GM21576 (cell line): ENCODE results near the gene CNDP1.
"Not testable (repeated sequence)": the region's sequence is repeated elsewhere in the genome, so short reads cannot be mapped to it uniquely, and the experiment has no call there.

ENCODE experiments used
- ATAC-seq: cut with Tn5 transposase; IDR thresholded peaks from one replicate; pipeline ENCODE4 v1.9.1; 2021; ENCODE audit warnings: mild to moderate bottlenecking, moderate library complexity; ENCODE audit not compliant: unreplicated experiment

CNDP1 gene

DNA sequence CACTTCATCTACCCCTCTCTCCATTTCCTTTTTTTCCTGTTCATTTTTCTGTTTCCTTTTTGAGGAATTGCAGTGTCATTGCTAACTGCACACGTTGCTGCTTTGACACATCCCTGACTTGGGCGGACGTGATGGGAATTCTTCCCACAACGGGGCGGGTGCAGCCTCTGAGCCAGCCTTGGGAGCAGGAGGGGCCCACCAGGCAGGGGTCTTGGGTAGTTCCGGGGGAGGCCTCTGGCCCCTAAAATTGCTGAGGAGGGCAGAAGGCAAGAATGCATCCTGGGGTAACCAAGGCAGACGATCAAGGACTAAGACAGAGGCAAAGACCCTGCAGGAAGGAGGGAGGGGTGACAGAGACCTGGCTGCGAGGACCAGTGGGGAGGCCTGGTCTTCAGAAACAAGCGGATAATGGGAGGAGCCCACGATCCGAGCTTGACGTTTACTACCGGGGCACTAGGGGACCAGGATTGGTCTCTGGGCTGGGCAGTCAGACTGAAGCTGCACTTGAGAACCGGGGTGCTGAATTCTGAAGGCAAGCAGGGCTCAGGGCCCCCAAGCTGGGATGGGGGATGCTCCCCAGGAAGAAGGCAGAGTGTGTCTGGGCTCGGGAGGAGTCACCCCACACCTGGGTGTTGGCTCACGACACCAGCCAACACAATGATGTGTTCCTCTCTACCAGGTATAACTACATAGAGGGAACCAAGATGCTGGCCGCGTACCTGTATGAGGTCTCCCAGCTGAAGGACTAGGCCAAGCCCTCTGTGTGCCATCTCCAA, 14.8 kb upstream of the CNDP1 start:
- ATAC-seq: no peak

DNA sequence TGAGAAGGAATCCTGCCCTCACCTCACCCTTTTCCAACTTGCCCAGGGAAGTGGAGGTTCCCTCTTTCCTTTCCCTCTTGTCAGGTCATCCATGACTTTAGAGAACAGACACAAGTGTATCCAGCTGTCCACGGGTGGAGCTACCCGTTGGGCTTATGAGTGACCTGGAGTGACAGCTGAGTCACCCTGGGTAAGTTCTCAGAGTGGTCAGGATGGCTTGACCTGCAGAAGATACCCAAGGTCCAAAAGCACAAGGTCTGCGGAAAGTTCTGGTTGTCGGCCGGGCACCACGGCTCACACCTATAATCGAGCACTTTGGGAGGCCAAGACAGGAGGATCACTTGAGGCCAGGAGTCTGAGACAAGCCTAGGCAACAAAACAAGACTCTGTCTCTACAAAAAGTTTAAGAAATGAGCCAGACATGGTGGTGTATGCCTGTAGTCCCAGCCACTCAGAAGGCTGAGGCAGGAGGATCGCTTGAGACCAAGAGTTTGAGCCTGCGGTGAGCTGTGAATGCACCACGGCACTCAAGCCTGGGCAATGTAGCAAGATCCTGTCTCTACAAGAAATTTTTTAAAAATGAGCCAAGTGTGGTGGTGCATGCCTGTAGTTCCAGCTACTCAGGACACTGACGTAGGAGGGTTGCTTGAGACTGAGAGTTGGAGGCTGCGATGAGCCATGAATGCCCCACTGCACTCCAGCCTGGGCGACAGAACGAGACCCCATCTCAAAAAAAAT, 14.0 kb upstream of the CNDP1 start:
- no peak for ATAC-seq

DNA sequence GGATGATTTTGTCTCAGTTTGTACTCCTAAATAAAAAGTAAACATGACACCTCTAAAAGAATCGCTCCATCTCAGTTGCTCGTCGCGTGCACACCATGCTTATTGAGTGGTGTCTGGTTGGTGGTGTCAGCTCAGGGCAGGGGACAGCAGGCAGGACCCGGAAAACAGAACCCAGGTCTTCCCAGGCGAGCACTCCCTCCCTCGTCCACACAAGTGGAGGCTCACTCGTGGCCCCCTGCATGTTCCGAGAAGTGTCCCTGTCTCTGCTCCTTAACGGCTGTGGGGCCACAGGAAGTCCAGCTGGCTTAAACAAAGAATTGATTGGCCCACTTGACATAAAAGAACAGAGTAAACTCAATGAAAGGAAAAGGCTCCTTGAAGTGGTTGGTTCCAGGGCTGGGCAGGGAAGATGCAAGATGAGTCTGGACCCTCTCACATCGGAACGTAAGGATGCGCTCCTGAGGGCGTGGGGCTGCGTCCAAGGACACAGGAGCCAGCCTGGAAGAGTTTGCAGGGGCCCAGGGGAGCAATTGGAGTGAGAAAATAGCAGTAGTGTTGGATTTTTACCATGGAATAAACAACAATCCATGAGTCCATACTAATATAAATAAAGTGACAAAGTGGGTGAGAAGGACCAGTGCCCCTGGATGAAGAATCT, 13.1 kb upstream of the CNDP1 start:
- no peak for ATAC-seq

DNA sequence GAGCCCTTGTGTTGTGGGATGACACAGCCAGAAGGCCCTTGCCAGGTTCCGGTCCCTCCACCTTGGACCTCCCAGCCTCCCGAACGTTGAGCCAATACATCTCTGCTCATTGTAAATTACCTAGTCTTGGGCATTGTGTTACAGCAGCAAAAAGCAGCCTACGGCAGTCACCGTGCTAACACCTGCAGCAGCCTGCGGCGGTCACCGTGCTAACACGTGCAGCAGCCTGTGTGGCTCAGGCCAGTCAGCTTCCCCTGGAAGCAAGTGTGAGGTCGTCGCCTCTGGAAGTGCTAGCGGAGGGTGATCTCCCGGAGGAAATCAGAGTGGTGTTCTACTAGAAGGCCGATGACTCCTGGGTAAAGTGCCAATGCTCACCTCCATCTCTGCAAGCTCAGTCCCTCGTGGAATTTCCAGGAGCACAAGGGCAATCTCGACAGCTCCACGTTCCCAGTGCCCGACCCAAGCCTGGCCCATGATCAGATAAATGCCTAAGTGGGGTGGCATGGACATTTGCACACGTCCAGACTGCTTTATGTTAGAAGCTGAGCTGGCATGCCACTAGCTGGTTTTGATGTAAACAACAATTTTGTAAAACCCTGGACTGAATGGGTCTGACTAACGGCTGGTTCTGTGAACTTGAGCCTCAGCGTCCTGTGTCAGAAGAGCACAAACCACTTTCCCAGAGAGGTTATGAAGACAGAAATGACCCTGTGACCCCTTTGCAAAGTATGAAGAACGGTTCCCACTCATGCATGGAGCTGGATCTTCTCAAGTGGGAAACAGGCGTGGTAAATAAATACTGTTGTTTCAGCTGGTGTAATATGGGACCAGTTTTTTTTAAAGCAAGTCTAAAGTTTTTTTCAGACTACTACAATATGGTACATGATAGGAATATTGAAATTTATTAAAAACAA, 11.4 kb upstream of the CNDP1 start:
- ATAC-seq: no peak

DNA sequence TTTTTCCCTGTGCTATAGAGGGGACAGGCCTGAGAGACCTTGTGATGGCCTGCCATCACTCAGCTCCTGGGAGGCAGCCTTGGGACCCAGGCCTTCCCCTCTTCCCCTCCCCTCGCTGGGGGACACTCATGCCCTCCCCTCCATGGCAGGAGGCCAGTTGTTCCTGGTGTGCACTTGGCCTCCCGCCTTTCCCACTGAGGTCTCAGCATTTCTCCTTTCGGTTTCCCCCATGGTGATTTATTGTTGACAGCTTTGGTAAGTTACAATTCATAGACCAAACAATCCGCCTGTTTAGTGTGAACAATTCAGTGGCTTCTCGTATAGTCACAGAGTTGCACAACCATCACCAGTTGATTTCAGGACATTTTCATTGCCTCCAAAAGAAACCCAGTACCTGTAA, 10.2 kb upstream of the CNDP1 start:
- ATAC-seq: no peak

DNA sequence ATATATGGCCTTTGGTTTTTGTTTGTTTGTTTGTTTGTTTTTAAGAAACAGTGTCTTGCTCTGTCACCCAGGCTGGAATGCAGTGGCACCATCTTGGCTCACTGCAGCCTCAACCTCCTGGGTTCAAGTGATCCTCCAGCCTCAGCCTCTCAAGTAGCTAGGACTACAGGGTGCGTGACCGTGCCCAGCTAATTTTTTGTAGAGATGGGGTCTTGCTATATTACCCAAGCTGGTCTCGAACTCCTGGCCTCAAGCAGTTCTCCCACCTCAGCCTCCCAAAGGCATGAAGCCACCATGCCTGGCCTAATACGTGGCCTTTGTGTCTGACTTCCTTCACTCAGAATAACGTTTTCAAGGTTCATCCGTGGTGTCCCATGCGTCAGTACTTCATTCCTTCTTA, 9.4 kb upstream of the CNDP1 start:
- ATAC-seq: not testable (repeated sequence)

DNA sequence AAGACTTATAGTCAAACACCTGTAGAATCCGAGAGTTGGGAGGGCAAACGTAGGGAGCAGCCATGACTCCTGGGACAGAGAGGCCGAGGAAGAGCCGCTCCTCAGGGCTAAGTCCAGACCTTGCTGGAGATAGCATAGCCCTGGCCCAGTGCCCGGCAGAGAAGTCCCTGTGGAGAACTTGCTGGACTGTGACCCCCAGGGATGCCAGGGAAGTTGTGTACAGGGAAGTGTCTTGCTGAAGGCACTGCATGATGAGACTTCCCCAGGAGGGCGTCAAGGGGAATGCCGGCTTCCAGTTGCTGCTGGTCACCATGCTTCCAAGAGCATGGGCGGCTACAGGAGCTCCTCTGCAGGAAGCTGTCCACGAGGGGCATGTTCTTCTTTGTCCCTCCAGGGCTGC, 8.6 kb upstream of the CNDP1 start:
- ATAC-seq: no peak

DNA sequence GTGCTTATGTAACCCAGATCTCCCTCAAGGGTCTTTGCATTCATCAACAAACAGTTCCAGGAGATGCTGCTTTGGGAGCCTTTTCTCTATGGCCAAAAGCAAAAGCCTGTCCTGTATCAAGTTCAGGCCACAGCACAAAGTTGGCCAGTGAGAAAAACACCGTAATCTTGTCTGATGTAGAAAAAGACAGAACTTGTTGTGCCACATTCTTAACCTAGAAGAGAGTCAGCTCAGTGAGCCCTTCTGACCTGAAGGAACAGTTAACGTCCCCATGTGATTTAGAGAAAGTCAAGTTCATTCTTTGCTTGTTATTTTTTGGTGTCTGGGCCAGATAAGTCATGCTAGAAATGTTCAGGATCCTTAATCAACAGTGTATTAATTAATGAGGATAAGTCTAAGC, 7.8 kb upstream of the CNDP1 start:
- ATAC-seq: no peak

DNA sequence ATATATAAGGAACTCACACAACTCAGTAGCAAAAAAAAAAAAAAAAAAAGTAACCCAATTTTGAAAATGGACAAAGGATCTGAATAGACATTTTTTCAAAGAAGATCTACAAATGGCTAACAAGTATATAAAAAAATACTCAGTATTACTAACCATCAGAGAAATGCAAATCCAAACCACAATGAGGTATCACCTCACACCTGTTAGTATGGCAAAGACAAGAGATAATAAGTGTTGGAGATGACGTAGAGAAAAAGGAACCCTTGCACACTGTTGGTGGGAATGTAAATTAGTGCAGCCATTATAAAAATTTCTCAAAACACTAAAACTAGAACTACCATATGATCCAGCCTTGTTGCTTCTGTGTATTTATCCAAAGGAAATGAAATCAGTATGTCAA, 5.8 kb upstream of the CNDP1 start:
- ATAC-seq: no peak

DNA sequence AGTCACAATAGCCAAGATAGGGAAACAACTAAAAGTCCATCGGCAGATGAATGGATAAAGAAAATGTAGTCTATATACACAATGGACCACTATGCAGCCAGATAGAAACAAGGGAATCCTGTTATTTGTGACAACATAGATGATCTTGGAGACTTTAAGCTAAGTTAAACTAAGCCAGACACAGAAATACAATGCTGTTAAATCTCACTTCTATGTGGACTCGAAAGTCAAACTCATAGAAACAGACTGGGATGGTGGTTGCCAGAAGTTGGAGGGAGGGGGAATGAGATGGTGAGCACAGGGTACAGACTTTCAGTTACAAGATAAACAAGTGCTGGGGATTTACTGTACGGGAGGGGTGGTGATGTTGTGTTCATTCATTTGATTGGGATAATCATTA, 5.4 kb upstream of the CNDP1 start:
- no peak for ATAC-seq

DNA sequence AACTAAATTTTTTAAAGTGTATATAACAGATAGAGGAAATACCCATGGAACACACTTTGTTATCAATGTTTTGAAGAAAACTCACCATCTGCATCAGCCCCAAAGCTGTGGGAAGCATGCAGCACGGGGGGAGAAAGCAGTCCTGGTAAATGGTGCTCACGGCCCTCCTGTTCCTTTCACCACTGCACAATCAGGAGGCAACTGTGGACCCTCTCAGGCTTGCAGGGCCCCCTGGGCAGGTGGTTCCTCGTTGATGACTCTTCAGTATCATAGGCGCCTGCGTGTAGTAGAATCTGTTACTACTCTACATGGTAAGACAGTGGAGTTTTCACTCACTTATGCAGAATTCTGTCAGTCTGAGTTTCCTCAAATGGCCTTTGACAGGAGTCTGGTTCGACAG, 4.9 kb upstream of the CNDP1 start:
- no peak for ATAC-seq

DNA sequence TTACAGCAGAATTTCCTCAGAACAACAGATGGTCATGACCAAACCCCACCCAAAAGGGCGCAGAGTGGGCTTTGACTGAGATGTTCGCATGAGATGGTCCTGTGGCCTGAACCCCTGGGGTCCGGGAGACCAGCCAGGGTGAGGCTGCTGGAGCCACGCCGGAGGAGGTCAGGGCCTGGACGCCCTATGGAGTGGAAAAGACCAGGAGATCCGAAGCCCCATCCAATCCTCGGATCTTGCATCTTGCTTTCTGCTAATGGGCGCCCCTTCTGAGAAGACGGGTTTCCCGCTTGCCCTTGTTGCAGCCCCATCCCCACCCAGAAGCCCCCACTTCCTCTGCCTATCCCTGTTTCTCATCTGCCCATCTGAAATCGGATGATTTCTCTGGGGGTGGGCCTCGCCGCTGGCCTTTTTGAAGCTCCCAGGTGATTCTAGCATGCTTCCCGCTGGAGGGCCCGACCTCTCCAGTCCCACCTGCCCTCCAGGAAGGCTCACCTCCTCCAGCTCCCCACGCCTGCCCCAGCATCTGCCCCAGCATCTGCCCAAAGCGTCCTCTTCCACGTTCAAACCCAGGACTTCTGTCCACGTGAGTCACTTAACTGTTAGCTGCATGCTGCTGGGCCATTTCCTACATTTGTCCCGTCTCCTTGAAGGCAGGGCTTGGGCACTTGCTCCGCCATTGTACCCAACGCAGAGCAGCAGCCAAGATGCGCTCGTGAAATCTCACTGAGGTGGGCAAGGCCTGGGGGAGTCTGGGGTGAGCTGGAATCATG, 4.3 kb upstream of the CNDP1 start:
- no peak for ATAC-seq

DNA sequence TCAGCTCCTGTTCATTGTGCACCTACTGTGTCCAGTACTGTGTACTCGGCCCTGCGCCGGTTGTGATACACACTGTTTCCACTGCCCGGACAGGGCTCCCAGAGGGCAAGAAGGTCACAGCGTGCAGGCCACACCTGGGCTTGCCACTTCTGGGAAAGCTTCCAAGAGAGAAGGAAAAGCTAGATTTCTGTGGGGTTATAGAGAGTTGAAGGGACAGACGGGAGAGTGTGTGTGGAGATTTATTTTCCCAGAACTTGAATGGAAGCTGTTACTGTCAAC, 3.8 kb upstream of the CNDP1 start:
- ATAC-seq: no peak

DNA sequence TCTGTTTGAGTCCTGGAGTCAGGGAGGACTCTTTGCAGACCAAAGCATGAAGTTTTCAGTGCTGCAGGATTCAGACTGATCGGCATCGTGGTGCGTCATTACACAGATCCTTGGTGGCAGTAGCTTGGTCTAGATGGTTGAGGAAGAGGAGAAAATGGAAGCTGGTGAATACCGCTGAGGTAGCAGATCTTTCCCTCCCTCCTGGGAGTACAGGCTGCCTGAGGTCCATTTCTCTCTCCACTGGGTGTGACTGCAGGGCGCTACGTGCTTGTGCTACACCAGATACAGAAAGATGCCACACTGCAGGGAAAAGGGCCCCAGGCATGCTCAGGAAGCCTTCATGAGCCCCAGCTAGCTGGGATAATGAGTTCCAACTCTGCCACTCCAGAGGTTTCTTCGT, 3.3 kb upstream of the CNDP1 start:
- ATAC-seq: no peak

DNA sequence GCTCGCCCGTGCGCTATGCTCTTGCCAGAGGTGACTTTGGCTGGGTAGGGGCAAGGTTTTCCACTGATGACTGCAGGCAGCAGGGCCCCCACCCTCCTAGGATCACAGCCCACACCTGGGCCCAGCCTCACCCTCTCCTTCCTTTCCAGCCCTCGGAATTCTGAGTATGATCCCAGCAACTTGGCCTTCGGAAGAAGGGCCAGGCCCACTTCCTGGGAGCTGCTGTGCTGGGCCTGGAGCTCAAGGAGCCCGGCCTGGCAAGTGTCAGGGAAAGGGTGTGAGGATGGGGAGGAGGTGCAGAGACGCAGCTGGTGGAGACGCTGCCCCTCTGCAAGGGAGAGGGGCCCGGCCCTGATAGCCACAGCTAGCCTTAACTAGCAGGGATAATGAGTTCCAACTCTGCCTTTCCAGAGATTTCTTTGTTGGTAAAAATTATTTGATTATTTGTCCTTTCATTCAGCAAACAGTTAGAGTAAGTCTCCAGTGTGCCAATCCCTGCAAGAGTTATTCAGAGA, 1.7 kb upstream of the CNDP1 start:
- ATAC-seq: no peak

DNA sequence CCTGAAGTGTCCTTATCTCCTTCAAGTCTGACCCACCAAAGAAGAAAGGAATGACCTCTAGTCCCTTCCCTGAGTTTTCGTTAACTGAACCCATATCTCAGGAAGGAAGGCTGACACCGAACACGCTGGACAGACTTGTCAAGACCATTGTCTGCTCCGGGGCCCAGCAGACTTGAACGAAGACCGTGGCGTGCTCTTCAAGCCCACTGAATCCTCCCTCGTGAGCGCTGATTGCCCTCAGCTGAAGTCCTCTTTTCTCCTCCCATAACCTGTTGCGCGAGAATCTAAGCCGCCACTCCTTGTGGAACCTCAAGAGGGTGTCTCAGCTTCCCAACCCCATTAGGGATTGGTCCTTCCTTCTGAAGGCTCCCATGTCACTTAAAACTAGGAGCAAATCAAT, 634 bp upstream of the CNDP1 start:
- no peak for ATAC-seq

DNA sequence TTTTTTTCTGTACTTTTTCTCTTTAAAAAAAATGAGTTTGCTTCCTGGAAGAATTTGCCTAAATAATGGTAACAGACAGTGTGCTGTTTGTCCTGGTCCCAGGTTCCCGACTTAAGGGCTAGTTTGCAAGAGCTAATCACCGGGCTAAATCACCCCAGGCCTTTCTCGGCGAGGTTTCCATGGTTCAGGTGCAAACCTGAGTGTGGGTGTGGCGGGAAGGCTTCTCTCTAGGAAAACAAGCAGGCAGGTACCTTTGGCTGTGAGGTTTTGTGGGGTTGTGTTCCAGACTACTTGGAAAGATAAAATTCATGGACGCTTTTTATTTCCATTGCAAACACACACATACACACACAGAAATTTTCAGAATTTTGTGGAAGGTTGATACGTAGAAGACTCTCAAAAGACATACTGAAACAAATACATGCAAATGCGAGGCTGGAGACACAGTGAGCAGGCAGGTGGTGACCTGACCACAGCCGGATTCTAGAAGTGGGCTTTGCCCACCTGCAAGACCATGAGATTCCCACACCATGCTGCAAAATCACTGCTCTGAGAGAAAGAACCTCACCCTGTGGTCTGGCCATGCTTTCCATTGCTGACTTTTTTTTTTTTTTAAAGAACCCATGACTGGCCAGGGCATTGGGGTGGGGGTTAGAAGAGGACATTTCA, 815 bp downstream of the CNDP1 start:
- ATAC-seq: peak; percentile 69

DNA sequence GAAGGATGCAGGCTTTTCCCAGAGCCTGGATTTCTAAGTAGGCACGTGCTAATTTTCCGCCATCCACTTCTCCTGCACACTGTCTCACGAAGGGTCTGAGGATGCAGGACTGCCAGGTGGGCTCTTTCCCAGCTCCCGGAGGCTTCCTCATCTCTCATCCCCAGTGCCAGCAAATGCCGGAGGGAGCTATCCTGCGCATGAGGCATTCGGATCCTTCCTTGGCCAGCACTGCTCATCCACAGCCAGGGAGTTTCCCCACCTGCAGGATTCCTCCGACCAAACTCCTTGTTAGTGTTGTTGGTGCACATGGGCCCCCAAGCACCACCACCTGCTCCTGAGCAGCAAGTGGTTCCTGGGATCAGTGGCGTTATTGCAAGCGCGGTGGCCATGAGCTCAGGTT, 5.0 kb downstream of the CNDP1 start:
- ATAC-seq: no peak

DNA sequence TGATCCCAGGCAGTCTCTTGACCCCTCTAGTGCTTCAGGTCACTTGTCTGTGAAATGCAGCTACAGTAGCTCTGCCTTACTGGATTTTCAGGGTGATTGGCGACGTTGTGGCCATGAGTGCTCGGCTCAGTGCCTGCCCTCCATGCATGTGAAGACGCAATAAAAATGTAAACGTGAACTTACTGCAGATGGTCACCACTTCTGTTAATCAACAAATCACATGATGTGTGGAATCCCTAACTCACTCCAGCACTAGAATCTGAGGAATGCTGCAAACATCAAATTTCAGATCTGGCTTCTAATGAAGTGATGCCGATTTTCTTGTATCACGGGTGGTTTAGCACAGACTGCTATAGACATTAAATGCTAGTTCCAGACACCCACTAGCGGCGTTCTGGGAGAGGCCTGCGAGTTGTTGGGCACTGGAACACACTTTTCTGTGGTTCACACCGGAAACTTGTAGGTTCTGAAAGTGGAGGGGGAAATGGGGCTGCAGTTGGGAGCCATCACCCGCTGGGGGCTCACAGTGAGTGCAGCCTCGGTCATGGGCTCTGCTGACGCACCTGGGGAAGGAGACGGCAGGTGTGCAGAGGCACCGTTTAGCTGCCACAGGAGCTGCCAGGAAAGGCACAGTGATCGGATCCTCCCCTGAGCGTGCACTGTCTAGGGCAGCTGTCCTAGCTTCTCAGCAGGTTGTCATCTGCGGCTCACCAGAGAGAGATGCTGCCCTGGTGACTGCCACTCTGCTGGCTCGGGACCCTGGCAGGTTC, 6.5 kb downstream of the CNDP1 start:
- no peak for ATAC-seq
